HG02759 (cell line): Measurements from ENCODE around the gene APOB.

Experiments used
- ATAC-seq: cut with Tn5 transposase; IDR thresholded peaks from one replicate; pipeline ENCODE4 v1.9.1; 2021; ENCODE audit warnings: mild to moderate bottlenecking, moderate library complexity; ENCODE audit not compliant: unreplicated experiment

Gene APOB

GRCh38 chr2:20986024-20986939 lies 57.6 kb downstream of the APOB start:
- ATAC-seq, result no peak

- no peak for ATAC-seq
Observed at GRCh38 chr2:20985062-20985461, 58.8 kb downstream of the APOB start.

GRCh38 chr2:20984408-20984807 lies 59.5 kb downstream of the APOB start:
- no peak for ATAC-seq

- ATAC-seq, result no peak
Observed at GRCh38 chr2:20983844-20984243, 60.0 kb downstream of the APOB start.

- ATAC-seq, result no peak
Observed at GRCh38 chr2:20982861-20983260, 61.0 kb downstream of the APOB start.

- no peak for ATAC-seq
Observed at GRCh38 chr2:20977520-20978180, 66.2 kb downstream of the APOB start.

- no peak for ATAC-seq
Observed at GRCh38 chr2:20976527-20976926, 67.3 kb downstream of the APOB start.

- no peak for ATAC-seq
Observed at GRCh38 chr2:20972792-20973565, 70.9 kb downstream of the APOB start.

GRCh38 chr2:20972110-20972509 lies 71.8 kb downstream of the APOB start:
- ATAC-seq, result no peak

GRCh38 chr2:20970068-20970467 lies 73.8 kb downstream of the APOB start:
- no peak for ATAC-seq

GRCh38 chr2:20966061-20966595 lies 77.7 kb downstream of the APOB start:
- no peak for ATAC-seq

- no peak for ATAC-seq
Observed at GRCh38 chr2:20965221-20965620, 78.7 kb downstream of the APOB start.

- ATAC-seq, result no peak
Observed at GRCh38 chr2:20963867-20964266, 80.0 kb downstream of the APOB start.

- peak; percentile 86 for ATAC-seq
Observed at GRCh38 chr2:20962939-20963557, 80.8 kb downstream of the APOB start.

- ATAC-seq, result no peak
Observed at GRCh38 chr2:20961858-20962257, 82.0 kb downstream of the APOB start.

- ATAC-seq, result no peak
Observed at GRCh38 chr2:20960003-20960402, 83.9 kb downstream of the APOB start.

- no peak for ATAC-seq
Observed at GRCh38 chr2:20959252-20959651, 84.6 kb downstream of the APOB start.

- no peak for ATAC-seq
Observed at GRCh38 chr2:20957788-20958525, 85.9 kb downstream of the APOB start.

GRCh38 chr2:20955277-20956026 lies 88.4 kb downstream of the APOB start:
- no peak for ATAC-seq
